GM13976 (cell line): ENCODE measurements around the gene ROR2.
A peak's percentile ranks its signal among the peaks of the same experiment; 100 is the strongest.

ENCODE experiments used
- DNase-seq: peaks from one replicate; pipeline ENCODE4 v3.0.0; 2012; ENCODE audit warnings: low spot score
- in situ Hi-C: fragments of 300-500 bp; cut with MboI; formaldehyde crosslinking; loops from one replicate; pipeline ENCODE4 v1.12.0; 2022; ENCODE audit warnings: low sequenced_read_pairs, mixed read lengths, inconsistent platforms; ENCODE audit not compliant: unreplicated experiment
- TF ChIP-seq, protein P1 (sequence below): IDR thresholded peaks from 2 replicates; pipeline ENCODE4 v1.5.1; 2012; ENCODE audit warnings: borderline replicate concordance, mild to moderate bottlenecking; ENCODE audit not compliant: insufficient read depth; ENCODE audit errors: extremely low read depth, missing control alignments, control extremely low read depth

Gene ROR2

DNA sequence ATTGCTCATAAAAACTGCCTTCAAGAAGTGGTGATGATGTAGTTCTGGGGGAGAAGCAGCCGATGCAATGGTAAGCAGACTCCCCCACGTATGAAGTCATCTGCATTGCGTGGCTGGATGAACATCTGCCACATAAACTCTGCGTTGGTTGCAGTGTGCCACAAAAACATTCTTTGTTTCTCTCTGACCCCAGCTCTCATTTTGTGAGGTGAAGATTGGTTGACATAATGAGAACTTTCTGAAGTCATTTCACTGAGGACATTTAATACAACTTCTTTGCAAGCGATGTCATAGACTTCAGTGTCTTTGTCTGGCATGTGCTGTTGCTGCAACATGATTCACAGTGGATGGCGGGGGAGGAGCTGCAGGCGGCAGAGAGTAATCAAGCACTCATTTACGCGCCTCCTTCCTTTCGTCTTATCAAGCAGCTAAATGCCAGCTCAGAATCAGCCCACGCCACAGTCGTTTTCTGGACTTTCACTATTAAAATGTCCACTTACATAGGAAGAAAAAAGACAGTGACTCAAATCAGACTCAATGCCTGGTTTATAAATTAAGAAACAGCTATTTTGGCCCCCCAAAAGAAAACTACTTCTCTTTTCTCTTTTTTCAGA lies 434.8 kb downstream of the ROR2 start:
- in situ Hi-C loops: no loop called here
- peak; percentile 40 for DNase-seq
- TF ChIP-seq, protein P1, sequence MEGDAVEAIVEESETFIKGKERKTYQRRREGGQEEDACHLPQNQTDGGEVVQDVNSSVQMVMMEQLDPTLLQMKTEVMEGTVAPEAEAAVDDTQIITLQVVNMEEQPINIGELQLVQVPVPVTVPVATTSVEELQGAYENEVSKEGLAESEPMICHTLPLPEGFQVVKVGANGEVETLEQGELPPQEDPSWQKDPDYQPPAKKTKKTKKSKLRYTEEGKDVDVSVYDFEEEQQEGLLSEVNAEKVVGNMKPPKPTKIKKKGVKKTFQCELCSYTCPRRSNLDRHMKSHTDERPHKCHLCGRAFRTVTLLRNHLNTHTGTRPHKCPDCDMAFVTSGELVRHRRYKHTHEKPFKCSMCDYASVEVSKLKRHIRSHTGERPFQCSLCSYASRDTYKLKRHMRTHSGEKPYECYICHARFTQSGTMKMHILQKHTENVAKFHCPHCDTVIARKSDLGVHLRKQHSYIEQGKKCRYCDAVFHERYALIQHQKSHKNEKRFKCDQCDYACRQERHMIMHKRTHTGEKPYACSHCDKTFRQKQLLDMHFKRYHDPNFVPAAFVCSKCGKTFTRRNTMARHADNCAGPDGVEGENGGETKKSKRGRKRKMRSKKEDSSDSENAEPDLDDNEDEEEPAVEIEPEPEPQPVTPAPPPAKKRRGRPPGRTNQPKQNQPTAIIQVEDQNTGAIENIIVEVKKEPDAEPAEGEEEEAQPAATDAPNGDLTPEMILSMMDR: no peak
